HG03442 (cell line): ENCODE results near the gene ACTG1.

ENCODE experiments used
- ATAC-seq: cut with Tn5 transposase; IDR thresholded peaks from one replicate; pipeline ENCODE4 v1.9.1; 2021; ENCODE audit warnings: mild to moderate bottlenecking, moderate library complexity; ENCODE audit not compliant: unreplicated experiment

The ACTG1 gene

DNA sequence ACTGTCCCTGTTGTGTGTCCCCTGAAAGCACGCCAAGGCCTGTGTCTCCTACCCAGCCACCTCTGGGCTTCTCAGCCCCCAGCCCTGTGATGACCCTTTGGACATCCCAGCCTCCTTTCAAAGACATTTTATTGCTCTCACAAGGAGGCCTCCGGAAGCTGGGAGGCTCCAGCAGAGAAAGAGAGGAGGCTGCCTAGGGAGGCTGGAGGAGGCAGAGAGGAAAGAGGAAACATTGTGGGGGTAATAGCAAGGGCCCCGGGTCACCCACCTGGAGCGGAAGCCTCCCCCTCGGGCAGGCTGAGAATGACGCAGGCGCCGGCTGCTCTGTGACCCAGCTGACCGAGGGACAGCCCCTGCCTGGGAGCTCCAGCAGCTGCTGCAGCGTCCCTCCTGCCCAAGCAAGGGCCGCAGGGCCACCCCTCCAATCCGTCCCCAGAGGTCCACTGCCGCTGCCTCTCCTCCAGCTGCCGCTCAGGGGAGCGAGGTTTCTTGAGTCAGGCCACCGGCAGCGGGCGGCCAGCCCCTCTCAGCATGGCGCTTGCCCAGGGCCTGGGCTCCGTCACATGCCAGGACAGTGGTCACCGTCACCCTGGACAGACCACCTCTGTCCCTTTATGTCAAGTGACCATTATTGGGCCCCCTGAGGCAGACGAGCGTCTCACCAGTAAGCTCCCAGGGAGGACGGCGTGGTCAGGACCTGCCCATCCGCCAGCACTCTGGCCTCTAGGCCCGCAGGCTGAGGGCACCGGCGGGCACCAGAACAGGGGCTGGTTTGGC lies 29.3 kb downstream of the ACTG1 start:
- ATAC-seq = no peak

DNA sequence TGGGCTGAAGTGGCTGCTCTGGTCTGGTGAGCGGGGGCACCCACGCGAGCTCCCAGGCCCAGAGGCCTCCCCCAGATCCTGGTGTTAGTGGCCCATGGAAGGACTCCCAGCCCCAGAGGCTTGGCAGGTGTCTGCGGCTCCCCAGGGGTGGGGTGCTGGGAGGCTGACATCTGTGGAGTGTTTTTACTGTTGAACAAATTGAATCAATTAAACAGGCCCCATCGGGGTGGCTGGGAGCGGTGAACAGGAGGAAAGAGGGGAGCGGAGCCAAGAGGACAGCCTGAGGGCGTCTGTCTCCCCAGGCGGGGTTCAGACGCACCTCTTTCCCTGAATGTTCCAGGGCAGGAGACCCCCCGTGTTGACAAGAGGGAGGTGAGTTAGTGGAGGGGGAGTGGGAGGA lies 29.9 kb downstream of the ACTG1 start:
- ATAC-seq = no peak

DNA sequence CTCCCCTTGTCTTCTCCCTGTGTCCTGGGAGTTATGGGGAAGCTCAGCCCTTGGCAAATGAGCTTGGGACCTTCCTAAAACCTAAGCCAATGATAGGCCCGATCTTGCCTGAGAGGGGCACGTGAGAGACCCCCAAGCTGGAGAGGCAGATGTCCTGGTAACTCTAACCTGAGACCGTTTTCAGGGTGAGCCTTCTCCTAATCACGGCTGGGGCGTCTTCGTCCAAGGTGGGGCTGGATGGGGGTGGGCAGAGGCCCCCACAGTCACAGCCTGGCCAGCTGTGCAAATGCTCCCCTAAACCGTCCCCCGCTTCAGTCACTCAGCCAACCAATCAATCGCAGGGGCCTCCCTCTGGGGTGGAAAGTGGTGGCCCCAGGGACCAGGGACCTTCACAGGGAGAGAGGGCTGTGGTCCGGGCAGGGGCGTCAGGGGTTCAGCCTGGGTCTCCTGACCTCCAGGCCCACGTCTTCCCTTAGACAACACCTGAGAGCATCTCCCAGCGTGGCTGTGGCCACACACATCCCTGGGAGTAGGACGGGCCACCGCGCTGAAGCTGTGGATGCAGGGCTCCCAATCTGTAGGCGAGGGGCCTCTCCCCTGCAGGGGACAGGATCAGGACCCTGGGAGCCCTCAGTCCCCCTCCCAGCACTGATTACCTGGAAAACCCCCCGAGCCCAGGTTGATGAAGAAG lies 30.6 kb downstream of the ACTG1 start:
- ATAC-seq = no peak

DNA sequence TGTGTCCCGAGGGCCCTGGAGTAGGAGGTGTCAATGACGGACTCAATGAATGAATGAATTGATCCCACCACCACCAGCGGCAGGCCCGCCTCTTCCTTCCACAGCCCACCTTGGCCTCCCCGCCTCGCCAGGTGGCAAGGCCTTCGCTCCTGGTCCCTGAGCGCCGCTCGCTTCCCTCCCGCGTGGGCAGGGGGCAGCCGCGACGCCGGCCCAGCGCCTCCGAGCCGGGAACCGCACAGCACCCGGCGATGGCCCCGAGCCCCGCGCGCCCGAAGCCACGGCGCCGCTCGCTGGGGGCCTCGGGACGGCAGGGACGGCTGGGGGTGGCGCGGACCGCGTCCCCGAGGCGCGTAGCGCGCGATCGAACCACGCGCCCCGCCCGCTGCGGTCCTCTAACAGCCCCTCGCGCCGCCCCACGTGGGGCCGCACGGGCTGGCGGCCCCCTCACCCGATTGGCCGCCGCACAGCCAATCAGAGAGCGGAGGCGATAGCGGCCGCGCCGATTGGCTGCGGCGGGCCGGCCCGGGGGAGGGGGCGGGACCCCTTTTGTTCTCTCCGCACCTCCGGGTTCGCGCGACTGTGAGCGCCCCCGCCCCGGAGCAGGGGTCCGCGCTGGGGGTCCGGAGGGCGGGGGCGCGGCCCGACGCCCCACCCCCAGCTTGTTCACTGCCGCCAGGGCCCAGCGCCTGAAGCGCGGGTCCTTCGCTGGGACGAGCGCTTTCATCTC lies 31.4 kb downstream of the ACTG1 start:
- ATAC-seq = no peak

DNA sequence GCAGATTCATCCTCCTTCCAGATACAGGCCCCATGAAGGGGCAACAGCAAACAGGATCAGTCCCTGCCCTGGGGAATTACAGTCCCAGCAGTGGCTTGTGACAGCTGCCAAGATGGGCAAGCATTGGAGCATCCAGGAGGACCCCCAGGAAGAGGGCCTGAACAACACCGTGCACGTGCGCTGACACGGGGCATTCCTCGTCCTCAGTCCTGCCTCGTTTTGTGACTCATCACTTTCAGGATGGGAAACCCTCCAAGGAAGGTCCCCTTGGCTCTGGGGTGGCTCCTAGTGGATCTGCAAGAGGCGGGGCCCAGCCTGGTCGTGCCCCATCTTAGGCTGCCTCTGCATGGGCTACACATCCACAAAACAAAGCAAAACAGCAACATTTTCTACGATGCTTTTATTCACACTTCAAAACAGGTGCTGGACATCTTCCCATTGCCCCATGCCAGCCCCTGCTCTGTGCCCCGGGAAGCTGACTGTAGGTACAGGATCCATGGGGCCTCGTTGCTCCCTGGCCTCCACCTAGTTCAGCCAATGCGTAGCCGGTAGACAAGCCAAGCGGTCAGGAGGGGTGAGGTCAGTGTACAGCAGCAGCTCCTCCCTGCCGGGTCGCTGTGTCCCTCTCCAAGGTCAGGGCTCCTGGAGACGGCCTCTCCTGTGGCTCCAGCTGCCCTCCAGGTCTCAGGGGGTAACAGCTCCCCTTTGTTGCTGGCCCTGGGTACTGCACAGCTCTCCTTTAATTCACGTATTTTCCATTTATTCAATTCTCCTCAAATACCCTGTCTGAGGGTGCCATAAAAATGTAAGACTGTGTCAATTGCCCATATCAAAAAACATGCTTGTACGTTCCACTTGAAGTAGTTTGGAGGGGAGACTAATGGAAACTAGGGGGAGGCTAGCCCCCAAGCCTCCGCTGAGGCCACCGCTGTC lies 32.2 kb downstream of the ACTG1 start:
- no peak for ATAC-seq

DNA sequence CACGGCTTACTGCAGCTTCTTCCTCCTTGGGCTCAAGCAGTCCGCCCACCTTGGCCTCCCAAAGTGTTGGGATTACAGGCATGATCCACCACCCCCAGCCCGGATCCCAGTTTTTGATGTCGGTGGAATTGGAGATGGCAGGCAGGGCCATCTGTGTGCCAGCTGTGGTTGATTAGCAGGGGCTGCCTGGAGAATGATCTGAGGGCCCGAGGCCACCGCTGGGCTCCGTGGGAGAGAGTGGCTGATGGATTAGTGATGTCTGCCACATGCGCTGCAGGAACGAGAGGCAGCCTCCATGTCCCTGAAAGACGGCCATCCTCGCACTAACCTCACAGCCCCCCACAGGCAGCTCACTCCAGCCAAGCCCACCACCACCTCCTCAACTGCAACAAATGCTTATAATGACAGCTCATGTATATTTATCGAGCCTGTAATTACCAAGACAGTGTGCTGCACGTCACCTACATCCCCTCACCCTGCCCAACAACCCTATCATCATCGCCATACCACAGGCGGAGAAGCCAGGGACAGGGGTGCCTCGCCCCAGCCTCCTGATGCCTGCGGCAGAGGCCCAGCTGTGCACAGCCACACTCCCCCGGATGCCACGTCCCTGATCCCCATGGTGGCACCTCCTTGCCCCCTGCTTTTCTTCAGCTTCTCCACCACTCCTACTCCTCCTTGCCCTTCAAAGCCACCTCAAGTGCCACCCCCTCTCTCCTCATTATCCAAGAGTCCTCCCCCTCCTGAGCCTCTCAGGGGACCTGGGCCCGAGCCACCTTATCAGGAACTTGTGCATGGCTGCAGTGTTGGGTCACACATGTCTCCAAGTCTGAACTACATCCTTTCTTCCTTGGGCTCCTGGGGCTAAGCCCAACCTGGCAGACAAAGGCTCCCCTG lies 33.2 kb downstream of the ACTG1 start:
- ATAC-seq = no peak

DNA sequence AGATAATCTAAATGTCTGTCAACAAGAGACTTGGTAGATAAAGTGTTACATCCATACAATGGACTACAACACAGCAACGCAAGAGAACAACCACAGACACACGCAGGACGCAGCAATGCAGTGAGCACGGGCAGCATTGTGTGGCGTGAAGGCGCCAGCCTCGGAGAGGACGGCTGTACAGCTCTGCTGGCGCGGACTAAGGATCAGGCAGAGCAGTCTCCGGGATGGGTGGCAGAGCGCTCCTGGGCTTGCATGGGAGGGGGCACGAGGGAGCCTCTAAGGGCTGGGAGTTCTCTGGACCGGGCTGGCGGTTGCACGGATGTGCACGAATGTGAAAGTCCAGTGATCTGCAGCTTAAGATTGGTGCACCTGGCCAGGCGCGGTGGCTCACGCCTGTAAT lies 34.5 kb downstream of the ACTG1 start:
- no peak for ATAC-seq

DNA sequence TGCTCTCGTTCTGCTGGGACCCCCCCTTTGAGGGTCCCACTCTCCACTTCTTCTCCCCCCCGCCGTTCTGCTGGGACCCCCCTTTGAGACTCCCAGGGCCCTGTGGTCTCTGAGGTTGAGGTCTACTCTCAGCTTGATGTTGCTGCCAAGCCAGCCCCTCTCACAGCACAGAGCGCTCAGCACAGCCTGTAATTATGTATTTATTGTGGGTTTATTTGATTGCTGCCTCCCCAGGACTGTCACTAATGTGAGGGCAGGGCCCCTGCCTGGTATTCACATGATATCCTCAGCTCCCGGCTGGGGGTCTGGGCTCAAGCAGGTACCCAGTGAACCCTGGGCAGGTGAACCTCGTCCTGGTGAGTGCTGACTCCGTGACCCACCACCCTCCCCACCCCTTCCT lies 35.4 kb downstream of the ACTG1 start:
- ATAC-seq = no peak

DNA sequence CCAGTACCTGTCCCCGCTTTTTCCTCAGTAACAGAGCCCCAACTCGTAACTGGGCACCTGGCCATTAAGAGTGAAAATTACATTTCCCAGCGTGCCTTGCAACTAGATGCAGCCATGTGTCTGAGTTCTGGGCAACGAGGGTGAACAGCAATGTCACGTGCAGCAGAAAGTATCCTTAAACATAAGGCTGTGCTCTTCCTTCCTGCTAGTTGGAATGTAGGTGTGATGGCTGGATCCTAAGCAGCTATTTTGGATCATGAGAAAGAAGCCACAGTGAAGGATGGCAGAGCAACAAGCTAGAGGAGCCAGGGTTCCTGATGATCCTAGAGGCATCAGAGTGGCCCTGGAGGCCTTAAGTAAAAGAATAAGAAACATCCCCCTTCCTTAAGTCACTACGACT lies 36.0 kb downstream of the ACTG1 start:
- ATAC-seq = no peak

DNA sequence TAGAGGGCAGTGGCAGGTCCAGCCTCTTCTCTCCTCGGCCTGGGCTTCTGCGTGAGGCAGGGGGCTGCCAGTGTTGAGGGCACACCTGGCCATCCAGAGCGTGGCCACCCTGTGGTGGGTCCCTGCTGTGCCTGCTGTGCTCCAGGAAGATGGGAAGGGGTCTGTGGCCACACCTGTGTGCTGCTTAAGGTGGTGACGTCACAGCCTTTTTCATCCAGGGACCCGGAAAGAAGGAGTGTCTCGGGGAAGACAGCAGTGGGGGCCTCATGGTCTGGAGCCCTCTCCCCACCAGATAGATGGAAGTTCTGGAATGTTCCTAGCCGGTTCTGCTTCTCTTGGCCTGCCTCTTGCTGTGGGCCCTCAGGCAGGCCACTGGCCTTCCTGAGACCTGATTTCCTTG lies 36.5 kb downstream of the ACTG1 start:
- no peak for ATAC-seq

DNA sequence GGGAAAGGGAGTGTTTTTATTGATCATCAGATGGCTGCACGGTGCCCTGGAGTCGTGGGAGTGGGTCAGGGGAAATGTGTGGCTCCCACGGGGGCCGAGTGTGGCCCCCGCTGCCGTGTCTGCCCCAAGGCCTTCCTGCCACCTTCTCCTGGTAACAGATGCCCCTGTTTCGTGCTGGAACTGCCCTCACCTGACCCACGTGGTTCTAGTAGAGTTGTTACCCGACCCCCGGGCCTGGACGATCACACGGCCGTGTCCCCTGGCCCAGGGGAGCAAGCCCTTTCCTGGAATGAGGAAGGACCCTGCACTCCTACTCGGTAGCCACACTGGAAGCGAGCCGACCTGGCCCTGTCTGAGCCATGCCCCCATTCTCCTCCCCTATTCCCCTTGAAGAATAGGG lies 37.6 kb downstream of the ACTG1 start:
- ATAC-seq = no peak

DNA sequence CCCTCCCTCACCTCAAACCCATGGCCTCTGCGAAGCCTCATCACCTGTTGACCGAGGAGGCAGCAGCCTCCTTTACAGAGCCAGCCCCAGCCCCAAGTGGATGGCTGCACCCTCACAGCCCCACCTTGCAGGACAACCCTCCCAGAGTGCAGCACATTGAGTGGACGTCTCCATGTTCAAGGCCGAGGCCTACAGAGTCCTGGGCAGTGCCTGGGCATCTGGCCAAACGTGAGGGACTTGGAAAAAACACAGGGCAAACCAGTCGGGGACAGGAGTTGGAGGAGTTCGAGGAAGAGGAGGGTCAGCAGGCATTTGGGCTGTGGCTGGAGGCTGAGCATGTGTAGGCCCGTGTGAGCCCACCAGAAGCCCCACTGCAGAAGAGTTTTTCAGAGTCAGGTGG lies 39.6 kb downstream of the ACTG1 start:
- ATAC-seq = no peak

DNA sequence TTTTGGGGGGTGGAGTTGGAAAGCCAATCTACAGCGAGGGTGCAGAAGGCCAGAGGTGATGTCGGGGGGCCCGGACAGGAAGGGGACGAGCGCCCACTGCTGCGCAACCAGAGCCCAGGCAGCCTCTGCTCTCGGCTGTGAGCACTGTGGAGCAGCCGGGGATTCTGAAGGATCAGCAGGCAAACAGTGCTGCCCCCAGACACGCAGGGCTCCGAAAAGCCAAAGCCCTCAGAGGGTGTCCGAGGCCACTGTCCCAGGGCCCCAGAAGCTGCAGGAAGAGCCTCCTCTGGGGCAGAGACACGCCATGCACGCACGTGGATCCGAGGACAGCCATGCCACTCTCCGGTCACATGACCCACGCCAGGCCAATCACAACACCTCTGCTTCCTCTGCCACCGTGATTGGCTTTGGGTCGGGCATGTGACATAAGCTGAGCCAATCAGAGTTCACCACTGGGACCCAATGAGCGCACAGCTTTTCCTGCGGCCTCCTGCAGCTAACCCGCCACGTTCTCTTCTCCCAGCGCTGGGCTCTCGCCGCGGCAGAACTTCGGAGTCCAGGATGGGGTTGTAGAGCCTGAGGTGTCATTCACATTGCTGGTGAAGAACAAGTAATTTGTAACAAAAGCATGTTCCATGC lies 40.7 kb downstream of the ACTG1 start:
- ATAC-seq = no peak

DNA sequence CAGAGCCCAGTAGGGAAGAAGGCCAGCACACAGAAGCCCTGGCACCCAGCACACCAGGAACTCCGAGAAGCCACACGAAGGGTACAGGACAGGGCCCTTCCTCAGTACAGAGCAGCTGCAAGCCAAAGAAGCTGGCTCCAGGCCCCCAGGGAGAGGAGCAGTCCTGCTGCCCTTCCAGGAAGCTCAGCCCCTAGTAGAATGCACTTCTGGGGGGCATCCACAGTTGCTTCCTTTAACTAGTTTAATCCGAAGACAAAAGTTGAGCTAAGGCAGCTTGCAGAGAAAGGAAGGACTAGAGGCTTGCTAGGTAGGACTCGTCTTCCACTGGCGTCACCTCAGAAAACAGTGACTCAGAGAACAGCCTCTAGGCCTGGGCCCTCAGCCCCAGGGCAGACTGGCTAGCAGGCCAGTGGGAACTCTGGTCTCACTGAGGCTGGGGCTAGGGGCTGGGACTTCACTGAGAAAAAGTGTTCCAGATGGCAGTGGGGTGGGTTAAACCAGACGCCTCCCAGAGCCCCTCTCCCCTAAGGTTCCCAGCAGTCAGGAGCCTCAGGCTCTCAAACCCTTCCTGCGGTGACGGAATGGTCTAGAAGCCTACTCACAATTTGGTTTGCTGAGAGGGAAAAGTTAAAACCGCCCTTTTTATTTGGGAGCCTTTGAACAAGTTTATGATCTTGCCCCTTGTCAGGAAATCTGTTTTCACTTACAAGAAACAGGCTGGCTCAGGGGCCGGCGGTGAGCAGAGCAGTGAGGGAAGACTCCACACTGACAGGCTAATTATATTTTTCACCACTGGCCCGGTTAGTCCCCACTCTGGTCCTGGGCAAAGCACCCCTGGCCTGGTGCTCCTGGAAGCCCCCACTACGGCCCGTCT lies 41.4 kb downstream of the ACTG1 start:
- no peak for ATAC-seq

DNA sequence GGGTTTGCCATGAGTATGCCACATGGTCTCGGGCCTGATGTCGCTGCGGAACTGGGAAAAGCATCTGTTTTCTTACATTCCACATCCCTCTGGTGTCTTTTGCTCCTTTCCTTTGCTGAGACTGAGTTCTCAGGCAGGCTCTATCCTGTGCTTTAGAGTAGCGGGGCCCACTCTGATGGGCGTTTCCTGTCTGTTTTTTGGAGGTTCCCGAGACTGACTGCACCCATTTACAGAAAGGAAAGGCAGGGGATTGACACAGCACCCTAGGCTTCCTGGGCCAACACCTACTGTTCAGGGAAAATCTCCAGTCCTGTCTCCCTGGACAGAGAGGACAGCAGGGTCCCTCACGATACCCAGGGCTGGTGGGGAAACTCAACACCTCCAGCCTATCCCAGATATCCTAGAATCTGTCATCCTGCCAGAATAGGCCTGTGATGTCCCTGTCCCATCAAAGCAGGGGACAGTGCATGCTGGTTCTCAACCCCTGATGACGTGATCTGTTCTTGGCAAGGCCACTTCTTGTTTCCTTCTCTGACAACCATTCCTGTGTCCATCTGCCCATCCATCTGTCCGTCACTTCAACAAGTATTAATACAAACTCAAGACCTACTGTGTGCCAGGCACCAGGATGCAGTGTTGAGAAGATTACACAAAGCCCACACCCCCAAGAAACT lies 42.2 kb downstream of the ACTG1 start:
- ATAC-seq = no peak

DNA sequence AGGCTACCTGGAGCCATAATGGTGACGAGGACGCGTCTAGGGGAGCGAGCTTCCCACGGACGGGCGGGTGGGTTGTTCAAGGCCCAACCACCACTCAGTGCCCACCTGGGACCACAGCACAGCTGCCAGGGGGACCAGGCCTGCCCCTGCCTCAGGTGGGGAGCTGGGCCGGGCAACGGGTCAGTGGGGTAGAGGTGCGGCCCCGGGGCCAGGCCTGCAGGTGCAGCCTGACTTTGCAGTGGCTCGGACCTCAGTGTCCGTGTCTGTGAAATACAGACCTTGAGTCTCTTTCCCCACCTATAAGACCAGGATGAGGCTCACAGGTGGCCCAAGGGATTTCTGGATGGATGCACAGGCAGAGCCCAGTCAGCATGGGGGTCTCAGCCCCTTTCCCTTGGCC lies 43.3 kb downstream of the ACTG1 start:
- ATAC-seq = no peak

DNA sequence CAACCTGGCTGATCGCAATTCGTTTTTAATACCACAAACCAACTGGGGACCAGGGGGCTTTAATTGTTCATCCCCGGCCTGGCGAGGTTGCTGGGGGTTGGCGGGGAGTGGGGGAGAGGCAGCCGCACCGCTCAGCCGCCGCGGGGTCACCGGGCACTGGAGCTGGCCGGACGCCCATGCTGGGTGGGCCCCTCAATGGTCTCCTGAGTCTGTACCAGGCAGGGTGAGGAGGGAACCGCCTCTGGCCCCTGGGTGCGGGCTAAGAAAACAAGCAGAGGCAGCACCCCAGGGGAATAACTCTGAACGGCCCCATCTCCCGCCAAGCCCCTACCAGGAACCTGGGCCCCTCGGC lies 43.9 kb downstream of the ACTG1 start:
- ATAC-seq = no peak
